ENCODE measurements around the gene TMPRSS11E.

DNA sequence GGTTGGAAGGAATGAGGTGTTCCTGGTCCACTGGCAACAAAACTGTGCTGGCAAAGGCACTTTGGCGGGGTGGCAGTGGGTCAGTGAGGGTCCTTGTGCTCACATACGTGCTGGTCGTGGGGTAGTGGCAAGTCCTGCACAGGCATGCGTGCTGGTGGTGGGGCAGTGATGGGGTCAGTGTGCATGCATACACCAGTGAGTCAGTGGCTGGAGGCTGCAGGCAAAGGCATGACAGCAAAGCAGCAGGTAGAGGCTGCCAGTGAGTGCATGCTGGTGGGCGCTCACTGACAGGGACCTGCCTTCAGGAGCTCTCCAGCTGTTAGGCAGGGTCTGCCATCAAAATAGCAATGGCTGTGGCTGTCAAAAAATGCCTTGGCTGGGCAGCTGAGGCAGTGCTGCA lies 42.1 kb downstream of the TMPRSS11E start:
- TF ChIP-seq, protein P1, sequence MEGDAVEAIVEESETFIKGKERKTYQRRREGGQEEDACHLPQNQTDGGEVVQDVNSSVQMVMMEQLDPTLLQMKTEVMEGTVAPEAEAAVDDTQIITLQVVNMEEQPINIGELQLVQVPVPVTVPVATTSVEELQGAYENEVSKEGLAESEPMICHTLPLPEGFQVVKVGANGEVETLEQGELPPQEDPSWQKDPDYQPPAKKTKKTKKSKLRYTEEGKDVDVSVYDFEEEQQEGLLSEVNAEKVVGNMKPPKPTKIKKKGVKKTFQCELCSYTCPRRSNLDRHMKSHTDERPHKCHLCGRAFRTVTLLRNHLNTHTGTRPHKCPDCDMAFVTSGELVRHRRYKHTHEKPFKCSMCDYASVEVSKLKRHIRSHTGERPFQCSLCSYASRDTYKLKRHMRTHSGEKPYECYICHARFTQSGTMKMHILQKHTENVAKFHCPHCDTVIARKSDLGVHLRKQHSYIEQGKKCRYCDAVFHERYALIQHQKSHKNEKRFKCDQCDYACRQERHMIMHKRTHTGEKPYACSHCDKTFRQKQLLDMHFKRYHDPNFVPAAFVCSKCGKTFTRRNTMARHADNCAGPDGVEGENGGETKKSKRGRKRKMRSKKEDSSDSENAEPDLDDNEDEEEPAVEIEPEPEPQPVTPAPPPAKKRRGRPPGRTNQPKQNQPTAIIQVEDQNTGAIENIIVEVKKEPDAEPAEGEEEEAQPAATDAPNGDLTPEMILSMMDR (IDR thresholded peaks at IDR 0.05) = no peak
- TF ChIP-seq POLR2A (IDR thresholded peaks at IDR 0.05) = no peak
- TF ChIP-seq POLR2AphosphoS5 (IDR thresholded peaks at IDR 0.05) = no peak
